Left lung (tissue), 10 donors: Measurements from ENCODE around the gene HOXC6. TPM values are rescaled to one million over a fixed set of nuclear protein-coding genes. Genes with fewer than 3 reads are reported as not detected.

ENCODE experiments used
- ATAC-seq: fragments of 200-7000 bp; cut with Tn5 transposase; one replicate; pipeline ENCODE4 v1.9.1; 2020; ENCODE audit warnings: moderate library complexity
- DNase-seq, 4 donors: peaks; one replicate each; pipeline ENCODE4 v3.0.0-alpha.2; 2013 to 2020
- H3K27ac ChIP-seq, 2 donors: fragments of 200-600 bp; sonication (generic) in 1 of 2; one replicate each; pipeline versions ENCODE4 v1.5.0 to v1.8.0; 2020 to 2021
- H3K27me3 ChIP-seq, 2 donors: fragments of 200-600 bp; sonication (generic) in 1 of 2; one replicate each; pipeline versions ENCODE4 v1.5.0 to v1.8.0; 2020 to 2021
- H3K36me3 ChIP-seq, 2 donors: fragments of 200-600 bp; sonication (generic) in 1 of 2; one replicate each; pipeline versions ENCODE4 v1.5.0 to v1.8.0; 2020 to 2021
- H3K4me1 ChIP-seq, 2 donors: fragments of 200-600 bp; one replicate each; pipeline ENCODE4 v1.8.0; 2021
- H3K4me3 ChIP-seq, 2 donors: fragments of 200-600 bp; sonication (generic) in 1 of 2; one replicate each; pipeline versions ENCODE4 v1.5.0 to v1.8.0; 2020 to 2021; ENCODE audit warnings: mild to moderate bottlenecking in 1 of 2
- H3K9me3 ChIP-seq, 2 donors: fragments of 200-600 bp; sonication (generic) in 1 of 2; one replicate each; pipeline versions ENCODE4 v1.5.0 to v1.8.0; 2020 to 2021
- intact Hi-C, 2 donors: fragments of 100-400 bp; cut with DNase I; formaldehyde crosslinking; loops; one replicate each; pipeline versions ENCODE4 v1.11.2 to v1.14.2; 2022
- polyA plus RNA-seq, 6 donors: library from polyadenylated mRNA; unstranded; fragments of 120-200 nt; gene quantifications; one replicate each; pipeline ENCODE4 v1.2.1, GENCODE V29; 2013; ENCODE audit not compliant: insufficient read length in 6 of 6
- total RNA-seq, 2 donors: library from RNA; stranded (reverse); fragmentation: NEBNext Ultra II Directional; extraction: Animal tissue kit (Norgen Biotek cat#: 25700); gene quantifications; one replicate each; pipeline ENCODE4 v1.2.1, GENCODE V29; 2021
- TF ChIP-seq, protein P1 (sequence below), 2 donors: fragments of 200-600 bp; sonication (generic) in 1 of 2; IDR thresholded peaks; one replicate each; pipeline versions ENCODE4 v1.5.0 to v1.8.0; 2021; ENCODE audit warnings: antibody characterized with exemption in 2 of 2
- donor health status: DM: no; HTN: yes; CAD: no.
- donor health status: DM: no; HTN: no; CAD: no.

The HOXC6 gene
- total and polyA plus RNA-seq, 8 donors: 0.93 to 3.2 (median 2.1) TPM

DNA sequence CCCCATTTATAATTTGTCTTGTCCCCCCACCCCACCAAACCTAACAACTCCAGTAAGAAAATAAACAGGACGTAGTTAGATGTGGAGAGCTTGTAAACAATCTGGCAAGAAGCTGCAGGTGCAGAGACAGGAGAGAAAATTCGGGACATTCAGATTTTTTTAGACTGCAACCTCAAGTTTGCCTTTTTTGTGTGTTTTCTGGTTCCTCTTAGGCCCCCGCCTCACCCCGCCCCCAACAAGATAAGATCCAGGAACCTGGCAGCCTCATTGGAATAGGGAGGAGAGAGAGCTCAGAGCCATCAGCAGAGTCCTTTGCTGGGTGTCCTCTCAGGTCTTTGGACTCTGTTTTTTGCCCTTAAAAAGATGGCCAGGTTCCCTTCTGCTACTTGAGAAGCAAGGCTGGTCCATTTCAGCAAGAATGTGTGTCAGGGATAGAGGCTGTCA is 40.4 kb upstream of the HOXC6 start:
- TF ChIP-seq, protein P1, sequence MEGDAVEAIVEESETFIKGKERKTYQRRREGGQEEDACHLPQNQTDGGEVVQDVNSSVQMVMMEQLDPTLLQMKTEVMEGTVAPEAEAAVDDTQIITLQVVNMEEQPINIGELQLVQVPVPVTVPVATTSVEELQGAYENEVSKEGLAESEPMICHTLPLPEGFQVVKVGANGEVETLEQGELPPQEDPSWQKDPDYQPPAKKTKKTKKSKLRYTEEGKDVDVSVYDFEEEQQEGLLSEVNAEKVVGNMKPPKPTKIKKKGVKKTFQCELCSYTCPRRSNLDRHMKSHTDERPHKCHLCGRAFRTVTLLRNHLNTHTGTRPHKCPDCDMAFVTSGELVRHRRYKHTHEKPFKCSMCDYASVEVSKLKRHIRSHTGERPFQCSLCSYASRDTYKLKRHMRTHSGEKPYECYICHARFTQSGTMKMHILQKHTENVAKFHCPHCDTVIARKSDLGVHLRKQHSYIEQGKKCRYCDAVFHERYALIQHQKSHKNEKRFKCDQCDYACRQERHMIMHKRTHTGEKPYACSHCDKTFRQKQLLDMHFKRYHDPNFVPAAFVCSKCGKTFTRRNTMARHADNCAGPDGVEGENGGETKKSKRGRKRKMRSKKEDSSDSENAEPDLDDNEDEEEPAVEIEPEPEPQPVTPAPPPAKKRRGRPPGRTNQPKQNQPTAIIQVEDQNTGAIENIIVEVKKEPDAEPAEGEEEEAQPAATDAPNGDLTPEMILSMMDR (IDR thresholded peaks at IDR 0.05): no peak
- Histone ChIP-seq H3K9me3 (no peaks in the 10 kb centered on the region), H3K4me3 (no peak overlapping the region), H3K4me1 (peaks cover 3 to 20% of the 10 kb centered on the region in 2 donors), H3K36me3 (no peaks in the 10 kb centered on the region), H3K27ac (no peak overlapping the region), H3K27me3 (peaks cover 97 to 100% of the 10 kb centered on the region in 2 donors)
- DNase-seq (no peak), ATAC-seq (no peak)
- intact Hi-C loops: no loop called here

DNA sequence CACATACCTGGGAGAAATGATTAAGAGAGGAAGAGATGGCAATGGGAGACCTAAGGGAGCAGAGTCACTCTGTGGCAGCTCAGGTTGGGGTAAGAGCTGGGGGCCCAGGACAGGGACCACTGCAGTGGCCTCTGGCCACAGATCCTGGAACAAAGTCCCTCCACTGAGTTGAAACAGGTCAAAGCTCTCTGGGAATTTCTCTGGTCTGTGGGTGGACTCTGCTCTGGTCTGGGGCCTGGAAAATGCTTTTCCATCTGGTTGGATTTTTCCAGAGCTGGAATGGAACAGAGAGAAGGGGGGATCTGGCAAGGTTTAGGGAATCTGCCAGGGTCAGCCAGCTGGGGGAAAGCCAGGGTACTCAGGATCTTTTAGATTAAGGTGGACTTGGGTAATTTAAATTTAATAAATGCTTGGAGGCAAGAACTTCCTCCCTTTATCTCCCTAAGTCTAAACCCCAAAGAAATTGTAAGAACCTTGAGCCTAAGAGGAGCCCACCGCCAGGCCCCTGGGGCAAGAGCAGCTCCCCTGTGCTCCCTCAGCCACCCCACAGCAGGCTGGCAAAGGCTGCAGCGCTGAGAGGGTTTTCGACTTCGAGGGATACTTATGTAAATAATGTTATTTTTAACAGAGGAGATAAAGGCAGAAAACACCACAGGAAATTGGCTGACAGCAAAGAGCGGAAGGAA is 39.6 kb upstream of the HOXC6 start:
- Histone ChIP-seq H3K27ac (no peak overlapping the region), H3K9me3 (no peaks in the 10 kb centered on the region), H3K4me3 (no peak overlapping the region), H3K4me1 (peaks cover 3 to 20% of the 10 kb centered on the region in 2 donors), H3K27me3 (peaks cover 97 to 100% of the 10 kb centered on the region in 2 donors), H3K36me3 (no peaks in the 10 kb centered on the region)
- intact Hi-C loops: no loop called here
- DNase-seq (no peak), ATAC-seq (no peak)
- TF ChIP-seq, protein P1 (IDR thresholded peaks at IDR 0.05): no peak

DNA sequence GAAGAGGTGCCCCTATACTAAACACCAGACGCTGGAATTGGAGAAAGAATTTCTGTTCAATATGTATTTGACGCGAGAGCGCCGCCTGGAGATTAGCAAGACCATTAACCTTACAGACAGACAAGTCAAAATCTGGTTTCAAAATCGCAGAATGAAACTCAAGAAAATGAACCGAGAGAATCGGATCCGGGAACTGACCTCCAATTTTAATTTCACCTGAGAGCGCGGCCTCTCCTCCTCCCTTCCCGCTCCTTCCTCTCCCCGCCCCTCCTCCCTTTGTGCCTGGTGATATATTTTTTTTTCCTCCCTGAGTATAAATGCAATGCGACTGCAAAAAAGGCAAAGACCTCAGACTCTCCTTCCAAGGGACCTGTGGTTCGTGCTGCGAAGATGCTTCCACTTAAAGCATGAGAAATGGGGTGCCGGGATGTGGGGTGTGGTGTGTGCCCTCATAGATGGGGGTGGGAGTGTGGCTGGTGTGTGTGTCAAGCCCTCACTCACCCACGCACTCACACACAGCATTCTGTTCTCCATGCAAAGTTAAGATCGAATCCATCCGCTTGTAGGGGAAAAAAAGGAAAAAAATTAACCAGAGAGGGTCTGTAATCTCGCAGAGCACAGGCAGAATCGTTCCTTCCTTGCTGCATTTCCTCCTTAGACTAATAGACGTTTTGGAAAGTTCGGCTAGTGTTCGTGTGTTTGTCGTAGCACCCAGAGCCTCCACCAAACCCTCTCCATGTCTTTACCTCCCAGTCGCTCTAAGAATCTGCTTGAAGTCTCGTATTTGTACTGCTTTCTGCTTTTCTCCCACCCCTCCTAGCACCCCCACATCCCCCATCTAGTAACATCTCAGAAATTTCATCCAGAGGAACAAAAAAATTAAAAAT is 38.8 kb upstream of the HOXC6 start:
- intact Hi-C loops: no loop called here

DNA sequence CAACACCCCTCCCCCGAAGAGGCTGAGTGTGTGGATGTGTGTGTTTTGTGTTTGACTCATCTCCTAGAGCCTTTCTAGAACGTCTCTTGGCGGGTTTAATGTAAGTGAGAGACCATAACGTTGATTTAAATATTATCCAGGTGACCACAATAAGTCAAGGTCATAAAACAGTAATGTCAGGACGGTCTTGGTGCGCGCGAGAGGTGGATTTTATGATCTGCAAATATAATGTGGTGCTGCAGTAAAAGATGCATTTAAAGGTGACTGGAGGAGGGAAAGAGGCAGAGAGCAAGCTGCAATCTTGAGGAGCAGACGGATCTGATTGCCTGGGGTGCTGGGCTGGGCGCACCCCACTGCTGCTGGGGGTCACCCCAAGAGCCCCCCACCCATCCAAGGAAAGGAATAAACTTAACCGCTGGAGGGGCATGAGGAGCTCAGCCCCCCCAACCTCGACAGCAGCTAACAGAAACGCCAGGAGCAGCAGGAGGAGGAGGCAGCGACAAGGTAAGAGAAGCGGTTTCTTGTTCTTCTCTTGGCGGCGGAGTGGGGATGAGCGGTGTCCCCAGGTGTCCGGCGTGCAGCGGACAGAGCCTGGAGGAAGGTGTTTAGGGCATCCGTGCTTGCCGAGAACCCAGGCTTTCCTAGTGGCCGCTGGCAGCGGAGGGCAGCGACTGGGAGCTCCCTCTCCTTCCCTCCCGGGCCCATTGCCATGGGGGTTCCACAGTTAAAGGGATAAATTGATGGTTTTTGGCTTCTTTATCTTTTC is 37.7 kb upstream of the HOXC6 start:
- Histone ChIP-seq H3K36me3 (no peaks in the 10 kb centered on the region), H3K27me3 (peaks cover 100% of the 10 kb centered on the region in 2 donors), H3K4me1 (peaks cover 12 to 29% of the 10 kb centered on the region in 2 donors), H3K9me3 (no peaks in the 10 kb centered on the region), H3K4me3 (no peak overlapping the region), H3K27ac (no peak overlapping the region)
- ATAC-seq (no peak), DNase-seq (no peak)
- intact Hi-C loops: no loop called here
- TF ChIP-seq, protein P1 (IDR thresholded peaks at IDR 0.05): no peak

More for the DNA sequence above, 38.8 kb upstream of the HOXC6 start:
- Histone ChIP-seq H3K9me3 (no peaks in the 10 kb centered on the region), H3K27ac (no peak overlapping the region), H3K4me3 (no peak overlapping the region), H3K4me1 (peaks cover 3 to 26% of the 10 kb centered on the region in 2 donors), H3K27me3 (peaks cover 97 to 100% of the 10 kb centered on the region in 2 donors), H3K36me3 (no peaks in the 10 kb centered on the region)
- peak in 1 of 4 donors; percentile 48 for DNase-seq
- TF ChIP-seq, protein P1 (IDR thresholded peaks at IDR 0.05): peak in 1 of 2 donors; percentile 19
- no peak for ATAC-seq
